Measurements from ENCODE around the gene ADRM1.

ADRM1 gene, protein sequence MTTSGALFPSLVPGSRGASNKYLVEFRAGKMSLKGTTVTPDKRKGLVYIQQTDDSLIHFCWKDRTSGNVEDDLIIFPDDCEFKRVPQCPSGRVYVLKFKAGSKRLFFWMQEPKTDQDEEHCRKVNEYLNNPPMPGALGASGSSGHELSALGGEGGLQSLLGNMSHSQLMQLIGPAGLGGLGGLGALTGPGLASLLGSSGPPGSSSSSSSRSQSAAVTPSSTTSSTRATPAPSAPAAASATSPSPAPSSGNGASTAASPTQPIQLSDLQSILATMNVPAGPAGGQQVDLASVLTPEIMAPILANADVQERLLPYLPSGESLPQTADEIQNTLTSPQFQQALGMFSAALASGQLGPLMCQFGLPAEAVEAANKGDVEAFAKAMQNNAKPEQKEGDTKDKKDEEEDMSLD

DNA sequence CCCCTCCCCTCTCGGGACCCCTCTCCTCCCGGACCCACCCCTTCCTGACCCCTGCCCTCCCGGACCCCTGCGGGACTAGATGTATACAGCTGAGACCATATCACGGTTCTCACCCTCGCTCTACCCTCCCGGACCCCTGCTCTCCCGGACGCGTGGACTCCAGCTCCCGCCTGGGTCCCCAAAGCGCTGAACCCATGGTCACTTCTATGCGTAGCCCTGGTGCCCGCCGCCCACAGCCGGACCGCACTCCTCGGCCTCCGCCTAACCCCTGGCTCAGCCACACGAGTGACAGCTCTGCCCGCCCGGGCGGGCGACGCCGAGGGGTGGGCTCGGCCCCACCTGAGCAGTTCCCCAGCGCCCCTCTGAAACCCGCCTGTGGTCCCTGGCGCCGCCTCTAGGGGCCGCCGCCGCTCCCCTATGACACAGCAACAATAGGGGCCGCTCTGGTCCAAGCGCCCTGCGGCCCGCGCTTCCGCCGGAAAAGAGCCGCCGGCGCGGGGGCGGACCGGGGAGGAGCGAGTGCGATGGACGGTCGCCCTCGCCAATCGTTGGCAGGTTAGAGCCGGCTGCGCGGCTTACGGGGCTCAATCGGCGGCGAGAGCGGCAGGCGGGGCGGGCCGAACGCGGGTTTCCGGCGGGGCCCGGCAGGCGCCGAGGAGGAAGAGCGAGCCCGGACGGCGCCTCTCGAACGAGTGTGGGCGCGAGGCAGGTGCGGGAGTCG is at the start of gene ADRM1:
ADRM1 (plus strand) TSS at position 657 of the 721 bp plus-strand sequence. CDS start 572 bp downstream, outside the sequence.
- DNase-seq (ENCODE audit: low spot score): peak; percentile 100

DNA sequence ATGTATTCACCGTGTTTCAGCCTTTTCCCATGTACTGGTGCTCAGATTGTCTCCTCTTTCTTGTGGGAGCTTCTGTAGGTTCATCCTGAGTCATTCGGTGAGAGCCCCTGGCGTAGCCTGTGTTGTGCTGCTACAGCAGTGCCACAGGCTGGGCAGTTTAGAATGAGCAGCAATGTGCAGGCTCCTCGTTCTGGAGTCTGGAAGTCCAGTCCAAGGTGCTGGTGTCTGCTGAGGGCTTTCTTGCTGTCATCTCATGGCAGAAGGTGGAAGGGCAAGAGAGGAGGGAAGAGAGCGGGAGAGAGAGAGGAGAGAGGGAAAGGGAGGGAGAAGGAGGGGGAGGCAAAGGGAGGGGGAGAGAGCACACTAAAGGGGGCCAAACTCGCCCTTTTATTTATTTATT is 49.4 kb upstream of the ADRM1 start:
- no peak for DNase-seq (ENCODE audit: low spot score)

DNA sequence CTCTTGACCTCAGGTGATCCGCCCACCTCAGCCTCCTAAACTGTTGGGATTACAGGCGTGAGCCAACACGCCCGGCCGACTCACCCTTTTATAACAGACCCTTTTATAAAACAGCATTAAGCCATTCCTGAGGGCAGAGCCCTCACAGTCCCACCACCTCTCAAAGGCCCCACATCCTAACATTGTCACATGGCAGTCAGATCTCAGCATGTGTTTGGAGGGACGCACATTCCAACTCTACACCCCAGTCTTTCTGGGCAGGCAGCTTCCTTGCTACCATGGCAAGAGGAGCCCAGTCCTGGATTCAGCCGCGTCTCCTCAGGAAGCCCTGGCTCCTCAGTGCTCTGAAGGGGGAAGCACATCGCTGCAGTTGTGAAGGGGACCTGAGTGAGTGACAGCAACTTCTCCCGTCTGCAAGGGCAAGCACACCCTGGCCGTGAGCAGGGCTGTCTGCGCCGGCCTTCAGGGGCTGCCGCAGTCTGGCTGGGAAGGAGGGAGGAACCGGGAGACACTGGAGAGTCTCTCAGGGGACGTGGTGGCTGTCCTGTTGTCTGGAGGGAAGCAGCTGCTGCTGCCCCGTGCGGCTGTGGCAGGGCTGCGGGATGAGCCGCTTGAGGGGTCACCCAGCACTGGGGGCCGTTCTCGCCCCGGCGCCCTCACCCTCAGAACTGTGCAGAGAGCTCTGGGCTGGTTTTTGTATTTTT is 48.6 kb upstream of the ADRM1 start:
- no peak for DNase-seq (ENCODE audit: low spot score)

DNA sequence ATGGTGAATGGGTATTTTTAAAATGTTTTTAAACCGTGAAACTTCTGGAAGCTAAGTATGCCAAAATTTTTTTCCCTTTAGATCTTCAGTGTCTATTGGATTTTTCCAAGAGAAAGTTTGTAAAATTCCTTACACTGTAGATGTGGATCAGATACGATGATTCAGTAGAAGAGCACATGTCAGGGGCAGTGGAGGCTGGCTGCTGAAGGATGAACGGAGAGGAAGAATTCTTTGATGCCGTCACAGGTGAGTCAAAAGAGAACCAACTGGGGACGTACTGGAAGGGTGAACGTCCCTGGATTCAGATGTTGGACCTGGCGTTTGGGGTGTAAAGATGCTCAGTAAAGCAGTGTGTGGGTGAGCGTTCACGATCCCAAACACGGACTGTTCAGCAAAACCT is 46.8 kb upstream of the ADRM1 start:
- DNase-seq (ENCODE audit: low spot score): no peak

DNA sequence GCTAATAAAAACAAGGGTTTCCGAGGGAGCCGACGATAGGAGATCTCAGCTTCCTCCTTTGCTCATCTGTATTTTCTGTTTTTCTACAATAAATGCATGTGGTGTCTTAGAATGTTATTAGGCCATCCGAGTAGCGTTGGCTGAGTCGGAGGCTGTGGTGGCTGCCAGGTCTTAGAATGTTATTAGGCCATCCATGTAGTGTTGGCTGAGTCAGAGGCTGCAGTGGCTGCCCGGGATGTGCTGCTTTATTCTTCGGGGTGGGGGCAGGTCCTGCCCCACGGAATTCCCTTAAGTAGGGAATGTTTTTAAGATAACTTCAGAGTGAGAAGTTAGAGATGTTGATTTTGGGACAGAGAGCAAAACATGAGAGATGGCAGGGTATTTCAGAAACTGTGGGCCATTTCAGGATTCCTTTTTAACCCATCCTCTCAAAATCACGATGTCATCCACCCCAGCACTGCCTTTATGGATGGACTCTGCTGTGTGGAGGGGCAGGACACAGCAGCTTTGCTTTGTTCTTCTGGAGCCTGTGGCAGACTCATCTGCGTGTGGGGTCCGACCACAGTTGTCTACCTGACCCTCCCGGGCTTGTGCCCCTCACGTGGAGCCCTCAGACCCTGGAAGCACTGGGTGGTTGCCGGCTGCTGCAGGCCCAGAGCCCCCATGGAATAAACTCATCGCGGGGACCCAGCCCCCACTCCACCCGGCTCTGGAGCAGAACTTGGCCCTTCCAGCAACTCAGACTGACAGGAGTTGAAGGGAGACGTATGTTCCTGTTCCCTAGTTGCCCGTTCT is 44.1 kb upstream of the ADRM1 start:
- no peak for DNase-seq (ENCODE audit: low spot score)

DNA sequence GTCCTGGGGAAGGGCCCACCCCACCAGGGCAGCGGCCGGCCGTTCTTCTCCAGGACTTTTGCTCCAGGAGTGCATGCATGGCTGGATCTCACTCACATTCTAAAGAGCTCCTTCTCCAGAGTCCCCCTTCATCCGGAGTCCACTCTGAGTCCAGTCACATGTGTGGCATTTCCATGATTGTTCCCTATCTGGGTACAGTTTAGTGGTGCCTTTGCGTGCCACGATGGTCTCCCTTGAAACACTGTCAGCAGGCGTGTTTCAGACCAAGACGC is 43.6 kb upstream of the ADRM1 start:
- no peak for DNase-seq (ENCODE audit: low spot score)

DNA sequence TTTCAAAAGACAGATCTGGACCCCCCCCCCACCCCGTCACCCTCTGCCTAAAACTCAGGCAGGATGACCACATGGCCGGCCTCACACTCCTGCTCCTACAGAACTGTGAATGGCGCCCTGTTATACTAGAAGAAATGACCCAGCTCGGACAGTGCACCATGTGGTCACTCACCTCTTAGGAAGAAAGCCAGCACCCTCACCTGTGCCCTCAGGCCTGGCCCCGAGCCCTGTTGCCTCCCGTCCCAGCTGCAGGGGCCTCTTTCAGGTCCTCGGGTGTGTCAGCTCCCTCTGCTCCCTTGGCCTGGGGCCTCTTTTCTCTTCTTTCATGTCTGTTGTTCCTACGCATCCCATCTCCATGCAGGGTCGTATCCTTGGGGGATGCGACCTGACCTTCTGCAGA is 40.7 kb upstream of the ADRM1 start:
- no peak for DNase-seq (ENCODE audit: low spot score)

DNA sequence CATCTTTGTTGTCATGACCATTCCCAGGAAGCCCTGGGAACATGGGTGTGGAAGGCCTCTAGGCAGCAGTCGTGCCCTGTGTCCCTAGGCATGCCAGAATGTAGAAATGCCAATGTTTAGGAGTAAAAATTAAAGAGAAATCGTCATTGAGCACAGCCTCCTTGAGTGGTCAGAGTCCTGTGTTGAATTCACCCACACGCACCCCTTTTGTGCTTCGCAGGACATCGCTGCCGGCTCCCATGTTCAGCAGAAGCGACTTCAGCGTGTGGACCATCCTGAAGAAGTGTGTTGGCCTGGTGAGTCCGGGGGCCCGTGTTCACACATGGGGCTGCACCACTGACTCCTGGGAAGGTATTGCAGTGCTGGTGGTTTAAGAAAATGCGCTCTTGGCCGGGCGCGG is 39.4 kb upstream of the ADRM1 start:
- DNase-seq (ENCODE audit: low spot score): no peak

DNA sequence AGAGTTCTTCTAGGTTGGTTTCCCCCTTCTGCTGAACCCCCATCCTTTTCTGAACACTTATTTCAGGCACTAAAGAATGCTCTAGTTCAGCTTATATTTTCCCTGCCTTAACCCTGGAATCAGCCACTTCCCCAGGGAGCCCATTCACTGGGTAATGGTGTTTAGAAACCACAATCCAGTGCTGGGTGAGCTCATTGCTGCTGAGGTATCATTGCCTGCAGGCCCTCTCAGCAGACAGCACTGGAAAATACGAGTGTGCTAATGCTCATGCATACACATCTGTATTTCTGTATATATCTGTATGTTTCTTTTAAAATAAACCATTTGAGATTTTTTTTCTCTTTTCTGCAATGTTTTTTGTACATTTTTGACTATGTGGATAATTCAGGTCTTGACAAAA is 37.4 kb upstream of the ADRM1 start:
- no peak for DNase-seq (ENCODE audit: low spot score)

DNA sequence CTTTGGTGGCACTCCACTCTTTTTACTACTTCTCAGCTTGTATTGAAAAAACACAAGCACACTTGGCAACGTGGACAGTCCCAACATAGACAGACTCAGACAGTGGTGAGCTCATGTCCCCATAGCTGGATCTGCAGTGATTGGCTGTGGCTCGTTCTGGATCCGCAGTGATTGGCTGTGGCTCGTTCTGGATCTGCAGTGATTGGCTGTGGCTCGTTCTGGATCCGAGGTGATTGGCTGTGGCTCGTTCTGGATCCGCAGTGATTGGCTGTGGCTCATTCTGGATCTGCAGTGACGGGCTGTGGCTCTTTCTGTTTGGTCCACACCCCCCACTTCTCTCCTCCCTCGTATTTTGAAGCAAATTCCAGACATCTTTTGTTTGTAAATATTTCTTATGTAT is 36.5 kb upstream of the ADRM1 start:
- no peak for DNase-seq (ENCODE audit: low spot score)

DNA sequence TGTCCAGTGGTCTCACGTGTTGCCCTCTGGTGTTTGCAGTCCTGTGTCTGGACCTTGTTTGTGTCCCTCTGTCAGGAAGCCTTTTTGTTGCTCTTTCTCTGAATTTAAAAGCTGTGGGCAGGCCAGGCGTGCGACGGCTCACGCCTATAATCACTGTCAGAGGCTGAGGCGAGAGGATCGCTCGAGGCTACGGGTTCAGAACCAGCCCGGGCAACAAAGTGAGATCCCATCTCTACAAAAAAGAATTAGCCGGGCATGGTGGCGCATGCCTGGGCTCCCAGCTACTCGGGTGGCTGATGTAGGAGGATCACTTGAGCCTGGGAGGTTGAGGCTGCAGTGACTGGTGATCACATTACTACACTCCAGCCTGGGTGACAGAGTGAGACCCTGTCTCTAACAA is 35.9 kb upstream of the ADRM1 start:
- DNase-seq (ENCODE audit: low spot score): no peak

DNA sequence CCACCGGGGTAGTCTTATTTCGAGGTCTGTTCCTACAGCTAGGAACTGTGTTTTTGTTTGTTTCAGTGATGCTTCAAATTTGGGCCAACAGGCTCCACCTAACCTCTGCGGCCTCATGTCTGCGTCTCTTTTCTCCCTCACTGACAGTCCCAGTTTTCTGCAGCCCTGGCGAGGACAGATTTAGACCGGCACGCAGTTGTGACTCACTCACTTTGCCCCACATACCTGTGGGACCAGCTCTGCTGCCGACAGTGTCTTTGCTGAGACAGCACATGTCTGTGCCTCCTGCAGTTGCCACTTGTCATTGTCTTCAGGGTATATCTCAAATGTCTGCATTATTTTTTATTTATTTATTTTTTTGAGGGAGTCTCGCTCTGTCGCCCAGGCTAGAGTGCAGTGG is 35.3 kb upstream of the ADRM1 start:
- DNase-seq (ENCODE audit: low spot score): peak; percentile 51

DNA sequence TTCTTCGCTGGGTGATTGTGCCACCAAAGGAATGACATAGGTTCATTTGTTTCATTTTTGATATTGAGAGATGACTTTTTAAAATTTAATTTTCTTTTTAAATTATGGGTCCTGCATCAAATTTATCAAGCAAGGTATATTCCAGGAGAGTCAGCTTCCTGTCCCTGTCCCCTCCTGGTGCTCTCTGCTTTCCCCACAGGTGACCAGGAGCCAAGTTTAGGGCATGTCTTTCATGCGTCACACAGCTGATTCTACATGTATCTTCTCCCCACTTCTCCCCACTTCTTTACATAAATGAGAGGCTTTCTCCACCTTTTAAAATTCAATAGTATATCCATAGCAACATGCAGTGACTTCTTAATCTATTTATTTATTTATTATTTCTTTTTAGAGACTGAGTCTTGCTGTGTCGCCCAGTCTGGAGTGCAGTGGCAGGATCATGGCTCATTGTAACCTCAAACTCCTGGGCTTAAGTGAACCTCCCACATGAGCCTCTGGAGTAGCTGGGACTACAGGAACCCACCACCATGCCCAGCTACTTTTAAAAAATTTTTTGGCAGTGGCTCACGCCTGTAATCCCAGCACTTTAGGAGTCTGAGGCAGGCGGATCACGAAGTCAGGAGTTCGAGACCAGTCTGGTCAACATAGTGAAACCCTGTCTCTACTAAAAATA is 34.4 kb upstream of the ADRM1 start:
- no peak for DNase-seq (ENCODE audit: low spot score)

DNA sequence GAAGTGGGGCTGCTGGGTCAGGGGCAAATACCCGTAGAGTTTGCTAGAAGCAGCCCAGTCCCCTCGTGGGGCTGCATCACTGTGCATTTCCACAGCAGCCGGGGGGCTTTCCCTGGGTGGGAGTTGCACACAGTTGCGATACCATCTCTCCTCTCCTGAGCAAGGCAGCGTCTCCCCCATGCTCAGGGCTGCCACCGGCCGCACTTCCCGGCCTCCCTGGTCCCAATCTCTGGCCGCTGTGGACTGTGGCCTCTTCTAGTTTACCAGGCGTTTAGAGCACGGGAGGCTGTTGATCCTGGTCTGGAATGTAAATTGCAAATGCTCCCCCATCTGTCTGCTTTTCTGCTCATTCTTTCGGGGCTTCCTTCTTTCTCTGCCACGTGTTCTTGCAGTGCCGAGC is 33.4 kb upstream of the ADRM1 start:
- no peak for DNase-seq (ENCODE audit: low spot score)

DNA sequence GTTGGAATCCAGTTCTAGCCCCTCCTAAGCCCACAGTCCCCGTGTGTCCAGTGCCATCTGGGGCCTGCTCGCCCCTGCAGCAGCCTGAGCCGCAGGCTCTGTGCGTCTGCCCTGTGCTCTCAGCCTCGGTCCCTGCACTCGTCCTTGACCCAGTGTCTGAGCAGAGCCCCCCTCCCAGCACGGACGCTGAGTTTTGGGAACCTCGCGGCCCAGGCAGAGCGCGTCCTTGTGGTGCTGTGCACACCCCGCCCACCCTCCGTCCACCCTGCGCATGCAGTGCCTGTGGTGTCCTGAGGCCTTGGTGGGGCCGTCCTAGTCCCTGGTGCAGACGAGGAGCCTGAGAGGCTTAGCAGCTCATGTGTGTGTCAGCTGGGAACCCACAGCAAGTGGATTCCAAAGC is 32.9 kb upstream of the ADRM1 start:
- DNase-seq (ENCODE audit: low spot score): no peak

DNA sequence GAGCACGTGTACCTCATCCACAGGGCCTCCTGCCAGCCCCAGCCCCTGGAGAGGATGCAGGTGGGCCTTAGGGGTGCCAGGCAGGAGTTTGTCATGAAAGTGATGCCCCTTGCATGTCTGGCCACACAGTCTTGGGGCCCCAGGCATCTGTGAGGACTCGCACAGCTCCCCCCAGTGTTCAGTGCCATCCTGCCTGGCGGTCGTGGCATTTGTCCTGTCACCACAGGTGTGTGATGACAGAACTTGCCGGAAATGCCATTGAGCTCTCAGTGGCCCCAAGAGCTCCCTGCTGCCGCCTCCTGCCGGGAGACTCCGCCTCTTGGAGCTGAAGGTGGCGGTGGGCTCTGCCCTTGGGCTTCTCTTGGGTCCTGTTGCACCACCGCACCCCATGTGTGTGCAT is 30.6 kb upstream of the ADRM1 start:
- DNase-seq (ENCODE audit: low spot score): no peak

DNA sequence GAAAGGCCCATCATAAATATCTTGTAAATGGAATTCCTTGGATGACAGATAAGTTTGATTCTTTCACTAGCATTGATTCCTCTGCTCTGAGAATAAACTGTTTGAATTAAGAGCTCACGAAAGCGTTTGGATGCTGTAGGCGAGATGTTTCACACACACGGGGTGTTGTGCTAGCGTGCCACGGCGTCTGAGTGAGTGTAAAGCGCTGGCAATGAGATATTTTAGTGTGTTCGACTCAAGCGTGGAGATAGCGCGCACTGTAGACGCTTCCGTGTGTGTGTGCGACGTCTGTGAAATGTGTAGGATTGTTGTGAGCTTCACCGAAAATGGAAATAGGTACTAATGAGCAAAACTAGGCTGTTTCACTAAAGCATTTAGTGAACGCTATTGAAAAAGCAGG is 29.4 kb upstream of the ADRM1 start:
- DNase-seq (ENCODE audit: low spot score): no peak

DNA sequence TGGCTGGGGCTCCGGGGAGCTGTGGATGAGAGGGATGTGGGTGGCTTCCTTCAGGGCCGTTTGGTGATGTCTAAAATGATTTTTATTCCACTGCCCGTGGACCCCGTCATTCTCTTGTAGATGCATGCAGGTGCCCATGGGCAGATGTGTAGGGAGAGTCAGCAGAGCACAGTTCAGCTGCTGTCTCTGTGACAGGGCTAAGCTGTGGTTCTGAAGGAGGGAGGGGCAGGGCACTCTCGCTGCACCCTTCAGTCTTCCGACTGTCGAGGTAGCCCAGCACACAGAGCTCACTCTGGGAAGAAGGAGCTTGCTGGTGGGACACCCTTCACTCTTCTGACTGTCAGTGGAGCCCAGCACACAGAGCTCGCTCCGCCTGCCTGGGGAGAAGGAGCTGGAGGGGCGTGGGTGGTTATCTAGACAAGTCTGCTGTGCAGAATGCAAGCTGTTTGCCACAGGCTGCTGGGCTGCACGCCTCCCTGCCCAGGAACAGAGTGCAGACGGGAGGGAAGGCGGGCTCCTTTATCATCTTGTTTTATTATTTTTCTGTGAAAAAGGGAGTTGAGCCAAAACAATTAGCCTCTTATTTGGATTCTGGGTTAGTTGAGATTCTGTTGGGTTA is 28.4 kb upstream of the ADRM1 start:
- no peak for DNase-seq (ENCODE audit: low spot score)

DNA sequence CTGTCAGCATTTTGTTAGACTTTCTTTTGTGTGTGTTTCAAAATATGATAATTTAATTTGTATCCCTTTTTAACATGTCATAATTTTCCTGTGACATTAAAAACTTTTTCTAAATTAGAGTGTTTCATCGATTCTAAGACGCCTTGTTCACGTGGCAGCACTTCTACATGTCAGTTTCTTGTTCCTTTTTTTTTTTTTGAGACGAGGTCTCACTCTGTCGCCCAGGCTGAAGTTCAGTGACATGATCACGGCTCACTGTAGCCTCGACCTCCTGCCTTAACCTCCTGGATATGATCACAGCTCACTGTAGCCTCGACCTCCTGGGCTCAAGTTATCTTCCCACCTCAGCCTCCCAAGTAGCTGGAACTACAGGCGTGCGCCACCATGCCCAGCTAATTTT is 27.6 kb upstream of the ADRM1 start:
- DNase-seq (ENCODE audit: low spot score): no peak

DNA sequence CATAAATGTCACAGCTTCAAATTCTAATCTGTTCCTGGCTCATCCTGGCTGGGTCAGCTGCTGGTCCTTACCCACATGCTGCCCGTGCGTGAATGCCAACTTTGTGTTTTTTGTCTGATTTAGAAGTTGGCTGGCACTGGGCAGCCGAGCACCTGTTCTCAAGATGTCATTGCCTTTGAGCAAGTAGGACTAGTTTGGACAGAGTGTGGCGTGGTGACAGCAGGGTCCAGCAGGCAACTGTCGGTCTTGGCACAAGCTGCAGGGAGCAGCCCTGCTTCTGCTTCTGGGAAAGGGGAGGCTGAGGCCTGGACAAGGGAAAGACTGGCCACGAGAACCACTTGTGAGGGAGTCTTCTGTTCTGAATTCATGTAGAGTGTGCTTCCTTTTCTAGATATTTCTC is 26.4 kb upstream of the ADRM1 start:
- DNase-seq (ENCODE audit: low spot score): no peak

DNA sequence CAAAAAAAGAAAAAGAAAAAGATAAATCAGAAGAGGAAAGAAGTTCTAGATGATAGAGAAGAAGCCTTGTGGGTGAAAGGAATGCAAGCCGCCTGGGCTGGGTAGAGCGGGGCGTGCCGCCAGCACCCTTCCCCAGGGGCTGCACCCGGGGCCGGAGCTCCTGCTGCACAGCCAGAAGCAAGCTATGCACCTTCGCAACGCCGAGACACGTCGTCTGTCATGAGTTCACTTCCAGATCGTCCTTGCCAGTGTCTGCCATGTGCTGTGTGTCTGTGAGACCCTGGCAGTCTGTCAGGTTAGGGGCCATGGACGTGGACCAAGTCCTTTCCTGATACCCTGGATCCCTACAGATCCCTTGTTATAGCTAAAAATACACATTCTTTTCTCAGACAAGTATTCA is 25.5 kb upstream of the ADRM1 start:
- no peak for DNase-seq (ENCODE audit: low spot score)

DNA sequence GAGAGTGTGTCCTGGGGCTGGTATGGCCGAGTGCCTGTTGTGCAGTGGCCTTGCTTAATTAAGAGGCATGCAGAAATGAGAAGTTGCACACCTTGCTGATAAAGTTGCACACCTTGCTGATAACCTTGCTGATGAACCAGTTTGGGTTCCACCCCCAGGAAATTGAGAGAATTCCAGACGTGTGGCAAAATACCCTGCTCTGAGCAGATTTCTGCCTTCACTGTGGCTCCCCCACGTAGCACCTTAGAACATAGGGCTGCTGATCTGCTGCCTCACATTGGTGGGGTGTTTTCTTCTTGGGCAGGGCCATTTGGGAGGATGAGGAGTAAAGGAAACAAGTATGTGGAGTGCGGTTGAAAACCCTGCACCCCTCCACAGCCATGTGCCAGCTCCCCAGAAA is 22.5 kb upstream of the ADRM1 start:
- no peak for DNase-seq (ENCODE audit: low spot score)
